Effector memory CD8-positive, alpha-beta T cell (primary cell): Measurements from ENCODE around the gene BACE1.
A peak's percentile ranks its signal among the peaks of the same experiment; 100 is the strongest.

Experiments used
- ATAC-seq: fragments of 150-1000 bp; cut with Tn5 transposase; replicated peaks from 2 replicates; pipeline ENCODE4 v1.10.0; 2021; ENCODE audit warnings: mild to moderate bottlenecking, moderate library complexity
- DNase-seq, 3 experiments: peaks; one replicate each; pipeline ENCODE4 v3.0.0; 2021
- H3K27ac Mint-ChIP-seq, 2 donors: one replicate each; pipeline ENCODE4 v1.8.0; 2022; ENCODE audit warnings: mild to moderate bottlenecking in 2 of 2, mixed read lengths in 2 of 2, moderate library complexity in 2 of 2
- H3K27me3 Mint-ChIP-seq, 2 donors: one replicate each; pipeline ENCODE4 v1.8.0; 2022; ENCODE audit warnings: mixed read lengths in 2 of 2
- H3K36me3 Mint-ChIP-seq: one replicate; pipeline ENCODE4 v1.8.0; 2022; ENCODE audit warnings: mild to moderate bottlenecking, moderate library complexity, mixed read lengths; ENCODE audit not compliant: insufficient read depth
- H3K4me1 Mint-ChIP-seq, 2 donors: one replicate each; pipeline ENCODE4 v1.8.0; 2022; ENCODE audit warnings: low read depth in 2 of 2, mixed read lengths in 2 of 2
- H3K4me3 Mint-ChIP-seq, 2 donors: one replicate each; pipeline ENCODE4 v1.8.0; 2022; ENCODE audit warnings: mild to moderate bottlenecking in 2 of 2, mixed read lengths in 2 of 2, moderate library complexity in 2 of 2
- H3K9me3 Mint-ChIP-seq, 2 donors: one replicate each; pipeline ENCODE4 v1.8.0; 2022; ENCODE audit warnings: mixed read lengths in 2 of 2

Gene BACE1

GRCh38 chr11:117319214-117319840 is 3.3 kb upstream of the BACE1 start:
- Mint-ChIP-seq H3K4me3 (no peak overlapping the region), H3K27ac (no peak overlapping the region), H3K4me1 (peaks cover 6% of the 10 kb centered on the region in 2 donors), H3K27me3 (peaks cover 8 to 32% of the 10 kb centered on the region in 2 donors), H3K9me3 (no peaks in the 10 kb centered on the region), H3K36me3 (peaks cover 3% of the 10 kb centered on the region)
- no peak for ATAC-seq
- DNase-seq, result no peak

- no peak for DNase-seq
- Mint-ChIP-seq H3K9me3 (no peaks in the 10 kb centered on the region), H3K27ac (no peak overlapping the region), H3K4me1 (peaks cover 6 to 8% of the 10 kb centered on the region in 2 donors), H3K36me3 (peaks cover 3% of the 10 kb centered on the region), H3K4me3 (no peak overlapping the region), H3K27me3 (peaks cover 8 to 38% of the 10 kb centered on the region in 2 donors)
- ATAC-seq, result no peak
Observed at GRCh38 chr11:117318738-117319137, 2.7 kb upstream of the BACE1 start.

GRCh38 chr11:117315285-117316196 is 515 bp downstream of the BACE1 start:
- Mint-ChIP-seq H3K36me3 (peaks cover 3% of the 10 kb centered on the region), H3K4me3 (peak overlapping the region; percentile 56 to 70), H3K9me3 (no peaks in the 10 kb centered on the region), H3K4me1 (peaks cover 6 to 8% of the 10 kb centered on the region in 2 donors), H3K27ac (no peak overlapping the region), H3K27me3 (peaks cover 15 to 56% of the 10 kb centered on the region in 2 donors)
- DNase-seq (peak in 2 of 3 experiments; percentile 4 to 6), ATAC-seq (peak; percentile 75)

GRCh38 chr11:117314840-117315239 is 1.2 kb downstream of the BACE1 start:
- Mint-ChIP-seq H3K36me3 (peaks cover 3% of the 10 kb centered on the region), H3K4me1 (peaks cover 6 to 8% of the 10 kb centered on the region in 2 donors), H3K4me3 (peak overlapping the region; percentile 56 to 57), H3K27ac (no peak overlapping the region), H3K27me3 (peaks cover 15 to 56% of the 10 kb centered on the region in 2 donors), H3K9me3 (no peaks in the 10 kb centered on the region)
- ATAC-seq (no peak), DNase-seq (no peak)

GRCh38 chr11:117313828-117314768 is 2.0 kb downstream of the BACE1 start:
- Mint-ChIP-seq H3K36me3 (peaks cover 3% of the 10 kb centered on the region), H3K4me1 (peaks cover 6 to 8% of the 10 kb centered on the region in 2 donors), H3K4me3 (peak overlapping the region; percentile 56 to 57), H3K27me3 (peaks cover 20 to 63% of the 10 kb centered on the region in 2 donors), H3K27ac (no peak overlapping the region), H3K9me3 (no peaks in the 10 kb centered on the region)
- DNase-seq (no peak), ATAC-seq (no peak)

GRCh38 chr11:117313091-117313490 is 3.0 kb downstream of the BACE1 start:
- Mint-ChIP-seq H3K4me1 (peaks cover 6 to 10% of the 10 kb centered on the region in 2 donors), H3K27me3 (peaks cover 23 to 70% of the 10 kb centered on the region in 2 donors), H3K4me3 (no peak overlapping the region), H3K9me3 (no peaks in the 10 kb centered on the region), H3K27ac (no peak overlapping the region), H3K36me3 (peaks cover 3% of the 10 kb centered on the region)
- no peak for DNase-seq
- ATAC-seq, result no peak

- ATAC-seq (no peak), DNase-seq (no peak)
- peaks cover 26 to 52% of the 10 kb centered on the region in 2 donors for H3K27me3 Mint-ChIP-seq
- H3K27ac Mint-ChIP-seq, result no peak overlapping the region
- no peaks in the 10 kb centered on the region for H3K9me3 Mint-ChIP-seq
- peaks cover 0 to 4% of the 10 kb centered on the region in 2 donors for H3K4me1 Mint-ChIP-seq
- peaks cover 3% of the 10 kb centered on the region for H3K36me3 Mint-ChIP-seq
- no peak overlapping the region for H3K4me3 Mint-ChIP-seq
Observed at GRCh38 chr11:117309310-117309709, 6.7 kb downstream of the BACE1 start.

GRCh38 chr11:117305145-117305544 is 10.9 kb downstream of the BACE1 start:
- Mint-ChIP-seq H3K27ac (no peak overlapping the region), H3K4me3 (no peak overlapping the region), H3K9me3 (no peaks in the 10 kb centered on the region), H3K36me3 (no peaks in the 10 kb centered on the region), H3K27me3 (peaks cover 41 to 56% of the 10 kb centered on the region in 2 donors), H3K4me1 (peaks cover 2 to 5% of the 10 kb centered on the region in 2 donors)
- ATAC-seq (no peak), DNase-seq (no peak)

- no peaks in the 10 kb centered on the region for H3K36me3 Mint-ChIP-seq
- H3K27ac Mint-ChIP-seq, result no peak overlapping the region
- DNase-seq, result no peak
- no peaks in the 10 kb centered on the region for H3K9me3 Mint-ChIP-seq
- H3K4me3 Mint-ChIP-seq, result no peak overlapping the region
- H3K27me3 Mint-ChIP-seq, result peaks cover 33 to 47% of the 10 kb centered on the region in 2 donors
- H3K4me1 Mint-ChIP-seq, result peaks cover 2 to 5% of the 10 kb centered on the region in 2 donors
- no peak for ATAC-seq
Observed at GRCh38 chr11:117303646-117304315, 12.3 kb downstream of the BACE1 start.

GRCh38 chr11:117303101-117303500 is 13.0 kb downstream of the BACE1 start:
- no peak overlapping the region for H3K27ac Mint-ChIP-seq
- no peaks in the 10 kb centered on the region for H3K9me3 Mint-ChIP-seq
- H3K27me3 Mint-ChIP-seq, result peaks cover 33 to 44% of the 10 kb centered on the region in 2 donors
- H3K4me3 Mint-ChIP-seq, result no peak overlapping the region
- peaks cover 0 to 5% of the 10 kb centered on the region in 2 donors for H3K4me1 Mint-ChIP-seq
- ATAC-seq (no peak), DNase-seq (no peak)
- H3K36me3 Mint-ChIP-seq, result no peaks in the 10 kb centered on the region

- Mint-ChIP-seq H3K4me3 (no peak overlapping the region), H3K9me3 (no peaks in the 10 kb centered on the region), H3K27me3 (peaks cover 28 to 42% of the 10 kb centered on the region in 2 donors), H3K27ac (no peak overlapping the region), H3K4me1 (peaks cover 0 to 5% of the 10 kb centered on the region in 2 donors), H3K36me3 (no peaks in the 10 kb centered on the region)
- DNase-seq (no peak), ATAC-seq (no peak)
Observed at GRCh38 chr11:117302228-117302627, 13.8 kb downstream of the BACE1 start.

GRCh38 chr11:117300773-117301172 is 15.3 kb downstream of the BACE1 start:
- Mint-ChIP-seq H3K27me3 (peaks cover 22 to 29% of the 10 kb centered on the region in 2 donors), H3K4me3 (no peak overlapping the region), H3K9me3 (no peaks in the 10 kb centered on the region), H3K36me3 (no peaks in the 10 kb centered on the region), H3K27ac (peak overlapping the region in 1 of 2 donors; percentile 3), H3K4me1 (peaks cover 0 to 5% of the 10 kb centered on the region in 2 donors)
- ATAC-seq (no peak), DNase-seq (no peak)
